ENCODE results near the gene CCDC85C. TPM values are rescaled to one million over a fixed set of nuclear protein-coding genes. Genes with fewer than 3 reads are reported as not detected.

CCDC85C gene
- total RNA-seq, 1 experiment from 2014 or later: 42.3 TPM

DNA sequence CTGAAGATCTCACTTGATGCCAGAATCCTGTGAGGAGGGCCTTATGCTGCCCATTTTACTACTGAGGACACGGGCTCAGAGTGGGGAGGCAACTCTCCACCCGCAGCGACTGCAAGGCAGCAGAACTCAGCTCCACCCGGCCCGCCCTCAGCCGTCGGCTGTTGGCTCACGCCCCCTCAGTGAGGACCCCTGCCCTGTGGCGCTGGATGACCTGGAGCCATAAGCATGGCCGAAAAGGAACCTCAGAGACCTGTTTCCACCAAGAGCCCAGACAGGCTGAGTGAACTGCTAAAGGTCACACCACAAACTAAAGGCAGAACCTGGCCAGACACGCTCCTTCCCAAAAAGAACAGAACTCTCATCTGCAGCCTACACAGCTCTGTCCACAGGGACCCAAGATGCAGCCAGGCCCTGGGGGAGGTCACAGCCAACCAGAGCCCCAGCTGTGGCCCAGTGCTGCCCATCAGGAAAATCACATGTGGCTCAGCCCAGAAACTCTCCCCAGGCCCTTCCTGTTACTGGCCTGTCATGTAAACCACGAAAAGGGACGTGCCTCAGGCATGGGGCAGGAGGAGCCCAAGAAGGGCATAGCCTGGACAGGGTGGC is 90.0 kb downstream of the CCDC85C start:
- intact Hi-C loops (cut with micrococcal nuclease): no loop called here
- Histone ChIP-seq H3K79me2 (ENCODE audit: insufficient read depth, low read length) (peaks cover 4% of the 10 kb centered on the region; the same call in 1 of the 2 replicates), H3K4me3 (replicated peaks in 1 of 2; ENCODE audit: low read depth in 1 of 2, low read length in 2 of 2) (no peak overlapping the region), H3K9me2 (ENCODE audit: insufficient read depth) (no peaks in the 10 kb centered on the region), H3K27ac (ENCODE audit: low read depth, low read length) (no peak overlapping the region), H3K36me3 (ENCODE audit: control insufficient read depth in 1 of 2, insufficient read depth in 2 of 2, low read length in 2 of 2) (peaks cover 4 to 8% of the 10 kb centered on the region in 2 experiments; a peak in 2 of 4 replicates), H3K4me1 (ENCODE audit: control insufficient read depth in 1 of 2, insufficient read depth in 2 of 2, low read length in 2 of 2) (no peaks in the 10 kb centered on the region; a peak in 2 of 4 replicates), H3K4me2 (ENCODE audit: low read length) (no peak overlapping the region), H3K9ac (ENCODE audit: low read length) (no peak overlapping the region), H4K20me1 (ENCODE audit: insufficient read depth) (no peaks in the 10 kb centered on the region), H3K9me3 (ENCODE audit: control insufficient read depth in 1 of 2, insufficient read depth in 1 of 2, low read depth in 1 of 2, low read length in 2 of 2) (no peaks in the 10 kb centered on the region), H3K27me3 (ENCODE audit: insufficient read depth, low read length) (no peaks in the 10 kb centered on the region), H2AFZ (ENCODE audit: low read depth, low read length, poor library complexity, severe bottlenecking) (no peak overlapping the region)
- POLR2A ChIA-PET: no interaction called here
- ATAC-seq (no peak), DNase-seq (ENCODE audit: low read depth, low spot score) (no peak)
- CTCF ChIA-PET: interaction anchor here (1.7 kb wide), 1 partner anchor 385 kb away, joined by 4 read pairs; no protein-coding TSS in a partner anchor
- BruUV-seq (replicated peaks): TSS peak; percentile 26
- TF ChIP-seq POLR2A (IDR thresholded peaks at IDR 0.05; ENCODE audit: borderline replicate concordance, extremely low read depth, insufficient read depth, insufficient read length): no peak
- no peak for TF ChIP-seq ZFX (IDR thresholded peaks at IDR 0.05)
- no peak for TF ChIP-seq EZH2phosphoT487 (IDR thresholded peaks at IDR 0.05; ENCODE audit: borderline replicate concordance)
- no peak for TF ChIP-seq CEBPB (IDR thresholded peaks at IDR 0.05; ENCODE audit: low read depth)
- TF ChIP-seq RAD21 (IDR thresholded peaks at IDR 0.05; ENCODE audit: low read depth): no peak
- TF ChIP-seq POLR2AphosphoS5 (IDR thresholded peaks at IDR 0.05; ENCODE audit: low read depth, low read length): no peak
- no peak for TF ChIP-seq EGR1 (IDR thresholded peaks at IDR 0.05; ENCODE audit: low read depth)
- TF ChIP-seq EZH2 (IDR thresholded peaks at IDR 0.05): no peak
- TF ChIP-seq FOSL1 (IDR thresholded peaks at IDR 0.05; ENCODE audit: low read depth): no peak
- TF ChIP-seq, protein P1, sequence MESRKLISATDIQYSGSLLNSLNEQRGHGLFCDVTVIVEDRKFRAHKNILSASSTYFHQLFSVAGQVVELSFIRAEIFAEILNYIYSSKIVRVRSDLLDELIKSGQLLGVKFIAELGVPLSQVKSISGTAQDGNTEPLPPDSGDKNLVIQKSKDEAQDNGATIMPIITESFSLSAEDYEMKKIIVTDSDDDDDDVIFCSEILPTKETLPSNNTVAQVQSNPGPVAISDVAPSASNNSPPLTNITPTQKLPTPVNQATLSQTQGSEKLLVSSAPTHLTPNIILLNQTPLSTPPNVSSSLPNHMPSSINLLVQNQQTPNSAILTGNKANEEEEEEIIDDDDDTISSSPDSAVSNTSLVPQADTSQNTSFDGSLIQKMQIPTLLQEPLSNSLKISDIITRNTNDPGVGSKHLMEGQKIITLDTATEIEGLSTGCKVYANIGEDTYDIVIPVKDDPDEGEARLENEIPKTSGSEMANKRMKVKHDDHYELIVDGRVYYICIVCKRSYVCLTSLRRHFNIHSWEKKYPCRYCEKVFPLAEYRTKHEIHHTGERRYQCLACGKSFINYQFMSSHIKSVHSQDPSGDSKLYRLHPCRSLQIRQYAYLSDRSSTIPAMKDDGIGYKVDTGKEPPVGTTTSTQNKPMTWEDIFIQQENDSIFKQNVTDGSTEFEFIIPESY (IDR thresholded peaks at IDR 0.05; ENCODE audit: extremely low read depth, insufficient replicate concordance, low read length): no peak
- no peak for TF ChIP-seq JUND (IDR thresholded peaks at IDR 0.05)
- no peak for TF ChIP-seq ELF1 (IDR thresholded peaks at IDR 0.05; ENCODE audit: borderline replicate concordance, low read depth)
- TF ChIP-seq SP1 (IDR thresholded peaks at IDR 0.05; ENCODE audit: low read depth): no peak
- no peak for TF ChIP-seq ZNF274 (IDR thresholded peaks at IDR 0.05; ENCODE audit: low read depth, low read length)
- TF ChIP-seq SIN3A (IDR thresholded peaks at IDR 0.05; ENCODE audit: low read depth): no peak
- no peak for TF ChIP-seq MAX (IDR thresholded peaks at IDR 0.05)
- RAD21 ChIA-PET (ENCODE audit: low non-redundant PET in 1 of 2, low total read pairs in 2 of 2, uncharacterized antibody in 2 of 2, unreplicated experiment in 2 of 2): interaction anchor here in 1 of 2 experiments (0.9 kb wide), 1 partner anchor 114 kb away, joined by 3 read pairs; no protein-coding TSS in a partner anchor

Measured in HCT116 (cell line).